IMR-90 (cell line): ENCODE data around the gene TMPRSS3.

ENCODE experiments used
- BHLHE40 ChIP-seq: fragments of 150-350 bp; IDR thresholded peaks from 2 replicates; pipeline ENCODE4 v1.6.1; 2016; ENCODE audit warnings: mild to moderate bottlenecking, low read depth, low read length
- CHD1 ChIP-seq: IDR thresholded peaks from 2 replicates; pipeline ENCODE4 v1.6.1; 2012; ENCODE audit warnings: low read depth, low read length, improper control_type of control experiment
- FOS ChIP-seq: fragments of 150-350 bp; IDR thresholded peaks from 2 replicates; pipeline ENCODE4 v1.6.1; 2016; ENCODE audit warnings: low read depth, low read length
- MAFK ChIP-seq: IDR thresholded peaks from 2 replicates; pipeline ENCODE4 v1.6.1; 2012; ENCODE audit warnings: low read depth, low read length, improper control_type of control experiment
- MAZ ChIP-seq: IDR thresholded peaks from 2 replicates; pipeline ENCODE4 v1.6.1; 2012; ENCODE audit warnings: low read depth, mild to moderate bottlenecking, low read length, improper control_type of control experiment, moderate library complexity, borderline replicate concordance
- MXI1 ChIP-seq: IDR thresholded peaks from 2 replicates; pipeline ENCODE4 v1.6.1; 2012; ENCODE audit warnings: low read depth, mild to moderate bottlenecking, low read length, moderate library complexity, borderline replicate concordance
- POLR2A ChIP-seq: IDR thresholded peaks from 2 replicates; pipeline ENCODE4 v1.6.1; 2012; ENCODE audit warnings: mild to moderate bottlenecking, low read depth, low read length
- RAD21 ChIP-seq: IDR thresholded peaks from 2 replicates; pipeline ENCODE4 v1.6.1; 2012; ENCODE audit warnings: low read length, improper control_type of control experiment
- RCOR1 ChIP-seq: IDR thresholded peaks from 2 replicates; pipeline ENCODE4 v1.6.1; 2012; ENCODE audit warnings: mild to moderate bottlenecking, low read length, improper control_type of control experiment; ENCODE audit not compliant: insufficient replicate concordance
- RFX5 ChIP-seq: IDR thresholded peaks from 2 replicates; pipeline ENCODE4 v1.8.0; 2012; ENCODE audit warnings: low read depth, mild to moderate bottlenecking, low read length, moderate library complexity
- TF ChIP-seq, protein P1 (sequence below): conservative IDR thresholded peaks from 2 replicates; pipeline ENCODE4 v1.5.1; 2012; ENCODE audit warnings: mild to moderate bottlenecking, low read depth, low read length, improper control_type of control experiment
- TF ChIP-seq, protein P2 (sequence below): fragments of 150-350 bp; IDR thresholded peaks from 2 replicates; pipeline ENCODE4 v1.6.1; 2017; ENCODE audit warnings: mild to moderate bottlenecking, antibody characterized with exemption, low read length, low read depth

DNA sequence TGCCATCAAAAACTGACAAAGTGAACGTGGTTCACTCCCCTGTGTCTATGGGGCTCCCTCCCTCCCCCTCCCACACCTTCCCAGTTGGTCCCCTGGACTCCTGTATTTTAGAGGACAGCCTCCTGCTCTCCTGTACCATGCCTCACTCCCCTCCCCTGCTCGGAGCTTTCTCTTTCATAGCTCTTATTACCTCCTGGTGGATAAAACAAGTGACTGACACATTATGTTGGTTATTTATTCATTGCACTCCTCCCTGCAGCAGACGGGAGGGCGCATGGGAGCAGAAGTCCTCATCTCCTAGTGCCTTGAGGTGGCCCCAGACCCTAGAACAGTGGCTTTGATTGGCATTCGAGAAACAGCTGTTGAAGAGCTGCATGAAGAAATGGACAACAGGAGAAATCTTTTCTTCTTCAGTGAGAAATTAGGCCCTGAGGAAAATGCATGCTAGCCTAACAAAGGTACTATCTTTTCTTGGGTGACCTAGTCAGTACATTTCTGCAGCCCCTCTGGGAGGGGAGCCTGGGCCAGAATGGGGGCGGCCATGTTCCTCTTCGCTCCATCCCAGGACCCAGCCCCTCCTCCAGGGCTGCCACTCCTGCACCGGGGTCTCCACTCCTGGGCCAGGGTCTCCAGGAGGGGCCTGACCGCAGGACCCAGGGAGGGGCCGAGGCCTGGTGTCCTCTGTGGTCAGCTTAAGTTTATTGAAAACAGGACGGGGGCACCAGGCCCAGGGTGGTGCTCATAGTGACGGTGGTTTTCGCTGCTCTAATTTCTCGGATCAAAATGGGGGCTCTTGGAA lies 28.3 kb downstream of the TMPRSS3 start:
- TF ChIP-seq, protein P1, sequence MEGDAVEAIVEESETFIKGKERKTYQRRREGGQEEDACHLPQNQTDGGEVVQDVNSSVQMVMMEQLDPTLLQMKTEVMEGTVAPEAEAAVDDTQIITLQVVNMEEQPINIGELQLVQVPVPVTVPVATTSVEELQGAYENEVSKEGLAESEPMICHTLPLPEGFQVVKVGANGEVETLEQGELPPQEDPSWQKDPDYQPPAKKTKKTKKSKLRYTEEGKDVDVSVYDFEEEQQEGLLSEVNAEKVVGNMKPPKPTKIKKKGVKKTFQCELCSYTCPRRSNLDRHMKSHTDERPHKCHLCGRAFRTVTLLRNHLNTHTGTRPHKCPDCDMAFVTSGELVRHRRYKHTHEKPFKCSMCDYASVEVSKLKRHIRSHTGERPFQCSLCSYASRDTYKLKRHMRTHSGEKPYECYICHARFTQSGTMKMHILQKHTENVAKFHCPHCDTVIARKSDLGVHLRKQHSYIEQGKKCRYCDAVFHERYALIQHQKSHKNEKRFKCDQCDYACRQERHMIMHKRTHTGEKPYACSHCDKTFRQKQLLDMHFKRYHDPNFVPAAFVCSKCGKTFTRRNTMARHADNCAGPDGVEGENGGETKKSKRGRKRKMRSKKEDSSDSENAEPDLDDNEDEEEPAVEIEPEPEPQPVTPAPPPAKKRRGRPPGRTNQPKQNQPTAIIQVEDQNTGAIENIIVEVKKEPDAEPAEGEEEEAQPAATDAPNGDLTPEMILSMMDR = no peak
- no peak for TF ChIP-seq RCOR1
- no peak for TF ChIP-seq BHLHE40
- TF ChIP-seq POLR2A = no peak
- TF ChIP-seq MXI1 = no peak
- TF ChIP-seq, protein P2, sequence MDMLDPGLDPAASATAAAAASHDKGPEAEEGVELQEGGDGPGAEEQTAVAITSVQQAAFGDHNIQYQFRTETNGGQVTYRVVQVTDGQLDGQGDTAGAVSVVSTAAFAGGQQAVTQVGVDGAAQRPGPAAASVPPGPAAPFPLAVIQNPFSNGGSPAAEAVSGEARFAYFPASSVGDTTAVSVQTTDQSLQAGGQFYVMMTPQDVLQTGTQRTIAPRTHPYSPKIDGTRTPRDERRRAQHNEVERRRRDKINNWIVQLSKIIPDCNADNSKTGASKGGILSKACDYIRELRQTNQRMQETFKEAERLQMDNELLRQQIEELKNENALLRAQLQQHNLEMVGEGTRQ = no peak
- no peak for TF ChIP-seq RAD21
- TF ChIP-seq MAZ = no peak
- TF ChIP-seq CHD1 = no peak
- TF ChIP-seq RFX5 = no peak
- TF ChIP-seq FOS = no peak
- TF ChIP-seq MAFK = no peak
